HCT116 (cell line): Measurements from ENCODE around the gene RMI2. TPM values are rescaled to one million over a fixed set of nuclear protein-coding genes. Genes with fewer than 3 reads are reported as not detected.

Source experiments
- ATAC-seq: fragments of 200-7000 bp; cut with Tn5 transposase; 2 replicates; pipeline ENCODE4 v1.9.1; 2020; ENCODE audit warnings: mild to moderate bottlenecking, moderate library complexity
- BruUV-seq: library from RNA; stranded (reverse); fragments of 400-500 nt; replicated peaks from 2 replicates; lab custom pipeline; 2021; lab: Mats Ljungman, UMichigan
- CTCF ChIA-PET: fragments of 300-600 bp; sonication (Branson Sonifier 250); formaldehyde crosslinking; loops from one replicate; lab custom pipeline; 2021; ENCODE audit warnings: antibody characterized with exemption; lab: Charles Lee
- POLR2A ChIA-PET: fragments of 300-600, 350-600 bp; sonication (Branson Sonifier 250); formaldehyde crosslinking; loops from one replicate; lab custom pipeline; 2021; ENCODE audit warnings: antibody characterized with exemption; lab: Charles Lee
- RAD21 ChIA-PET, 2 experiments: fragments of 300-600 bp; sonication (Branson Sonifier 250); formaldehyde crosslinking; loops; one replicate each; lab custom pipeline; 2023; ENCODE audit warnings: low total read pairs in 2 of 2; ENCODE audit not compliant: uncharacterized antibody in 2 of 2, unreplicated experiment in 2 of 2, low non-redundant PET in 1 of 2; lab: Charles Lee
- DNase-seq: peaks from one replicate; pipeline ENCODE4 v3.0.0-alpha.2; 2010; ENCODE audit warnings: low read depth, low spot score
- H2AFZ ChIP-seq: fragments of 200-600 bp; shearing (Covaris generic), sonication (generic); 2 replicates; pipeline ENCODE4 v1.6.1; 2017; ENCODE audit warnings: low read depth, mixed run types, mixed read lengths, antibody characterized with exemption, low read length; ENCODE audit not compliant: poor library complexity, severe bottlenecking
- H3K27ac ChIP-seq: 2 replicates; pipeline ENCODE4 v1.5.1; 2012; ENCODE audit warnings: low read depth, low read length
- H3K27me3 ChIP-seq: fragments of 200-600 bp; sonication (generic); 2 replicates; pipeline ENCODE4 v1.6.1; 2016; ENCODE audit warnings: mixed run types, low read length, mixed read lengths; ENCODE audit not compliant: insufficient read depth
- H3K36me3 ChIP-seq, 2 experiments: fragments of 200-500 bp in 1 of 2; fragments of 200-600 bp in 1 of 2; sonication (Bioruptor generic) in 1 of 2; sonication (generic) in 1 of 2; 2 replicates each; pipeline versions ENCODE4 v1.5.1 to v1.6.1; 2014 to 2016; ENCODE audit warnings: low read length in 2 of 2, inconsistent platforms in 1 of 2, mixed read lengths in 1 of 2, mixed run types in 1 of 2; ENCODE audit not compliant: insufficient read depth in 2 of 2, control insufficient read depth in 1 of 2
- H3K4me1 ChIP-seq, 2 experiments: fragments of 200-600 bp in 1 of 2; sonication (generic) in 1 of 2; 2 replicates each; pipeline versions ENCODE4 v1.5.1 to v1.6.1; 2012 to 2017; ENCODE audit warnings: low read length in 2 of 2, inconsistent platforms in 1 of 2, mild to moderate bottlenecking in 1 of 2, mixed read lengths in 1 of 2, mixed run types in 1 of 2, moderate library complexity in 1 of 2; ENCODE audit not compliant: insufficient read depth in 2 of 2, control insufficient read depth in 1 of 2
- H3K4me2 ChIP-seq: fragments of 200-600 bp; sonication (generic); 2 replicates; pipeline ENCODE4 v1.6.1; 2017; ENCODE audit warnings: mixed run types, low read length, mixed read lengths
- H3K4me3 ChIP-seq, 2 experiments: fragments of 200-600 bp in 1 of 2; sonication (generic) in 1 of 2; replicated peaks in 1 of 2; 2 replicates each; pipeline ENCODE4 v1.5.1; 2011 to 2016; ENCODE audit warnings: low read length in 2 of 2, control low read depth in 1 of 2, low read depth in 1 of 2, mild to moderate bottlenecking in 1 of 2, mixed read lengths in 1 of 2, mixed run types in 1 of 2
- H3K79me2 ChIP-seq: fragments of 200-600 bp; sonication (generic); 2 replicates; pipeline ENCODE4 v1.6.1; 2017; ENCODE audit warnings: mild to moderate bottlenecking, mixed run types, low read length, moderate library complexity, mixed read lengths; ENCODE audit not compliant: insufficient read depth
- H3K9ac ChIP-seq: fragments of 200-600 bp; sonication (generic); 2 replicates; pipeline ENCODE4 v1.6.1; 2016; ENCODE audit warnings: low read length, mixed read lengths
- H3K9me2 ChIP-seq: fragments of 200-600 bp; sonication (generic), shearing (Covaris generic); 2 replicates; pipeline ENCODE4 v1.6.1; 2017; ENCODE audit warnings: mixed run types, mild to moderate bottlenecking, moderate library complexity; ENCODE audit not compliant: insufficient read depth
- H3K9me3 ChIP-seq, 2 experiments: fragments of 200-500 bp in 1 of 2; fragments of 200-600 bp in 1 of 2; sonication (Bioruptor generic) in 1 of 2; sonication (generic) in 1 of 2; 2 replicates each; pipeline ENCODE4 v1.6.1; 2014 to 2017; ENCODE audit warnings: low read length in 2 of 2, mixed read lengths in 2 of 2, inconsistent platforms in 1 of 2, low read depth in 1 of 2, mild to moderate bottlenecking in 1 of 2, mixed run types in 1 of 2, moderate library complexity in 1 of 2; ENCODE audit not compliant: control insufficient read depth in 1 of 2, insufficient read depth in 1 of 2
- H4K20me1 ChIP-seq: fragments of 200-600 bp; sonication (generic), shearing (Covaris generic); 2 replicates; pipeline ENCODE4 v1.6.1; 2017; ENCODE audit warnings: mixed run types, mild to moderate bottlenecking, moderate library complexity; ENCODE audit not compliant: insufficient read depth
- ATF3 ChIP-seq: IDR thresholded peaks from 2 replicates; pipeline ENCODE4 v1.6.1; 2012
- CBX3 ChIP-seq: IDR thresholded peaks from 2 replicates; pipeline ENCODE4 v1.6.1; 2012; ENCODE audit warnings: low read depth
- CTCF ChIP-seq, 3 experiments: fragments of 200-600 bp in 1 of 3; sonication (generic) in 1 of 3; IDR thresholded peaks in 2 of 3; conservative IDR thresholded peaks in 1 of 3; 2 replicates each; pipeline ENCODE4 v1.5.1; 2012 to 2017; ENCODE audit warnings: low read depth in 2 of 3, low read length in 2 of 3, antibody characterized with exemption in 1 of 3, borderline replicate concordance in 1 of 3, control low read depth in 1 of 3, mild to moderate bottlenecking in 1 of 3, mixed read lengths in 1 of 3, mixed run types in 1 of 3, moderate library complexity in 1 of 3; ENCODE audit not compliant: insufficient read depth in 1 of 3
- EGR1 ChIP-seq: IDR thresholded peaks from 2 replicates; pipeline ENCODE4 v1.6.1; 2012; ENCODE audit warnings: low read depth
- ELF1 ChIP-seq: IDR thresholded peaks from 2 replicates; pipeline ENCODE4 v1.6.1; 2012; ENCODE audit warnings: low read depth, borderline replicate concordance
- EZH2 ChIP-seq: fragments of 200-600 bp; sonication (generic); IDR thresholded peaks from 2 replicates; pipeline ENCODE4 v1.6.1; 2017; ENCODE audit warnings: antibody characterized with exemption, mixed run types
- FOSL1 ChIP-seq: IDR thresholded peaks from 2 replicates; pipeline ENCODE4 v1.6.1; 2012; ENCODE audit warnings: low read depth
- JUND ChIP-seq: IDR thresholded peaks from 2 replicates; pipeline ENCODE4 v1.6.1; 2012
- MAX ChIP-seq: IDR thresholded peaks from 2 replicates; pipeline ENCODE4 v1.6.1; 2012
- POLR2AphosphoS5 ChIP-seq: IDR thresholded peaks from 2 replicates; pipeline ENCODE4 v1.6.1; 2011; ENCODE audit warnings: mild to moderate bottlenecking, low read depth, low read length, moderate library complexity
- RAD21 ChIP-seq: IDR thresholded peaks from 2 replicates; pipeline ENCODE4 v1.6.1; 2012; ENCODE audit warnings: low read depth, mild to moderate bottlenecking
- SIN3A ChIP-seq: IDR thresholded peaks from 2 replicates; pipeline ENCODE4 v1.6.1; 2012; ENCODE audit warnings: low read depth
- SP1 ChIP-seq: IDR thresholded peaks from 2 replicates; pipeline ENCODE4 v1.6.1; 2012; ENCODE audit warnings: low read depth
- SRF ChIP-seq: IDR thresholded peaks from 2 replicates; pipeline ENCODE4 v1.6.1; 2012; ENCODE audit warnings: low read depth
- YY1 ChIP-seq: IDR thresholded peaks from 2 replicates; pipeline ENCODE4 v1.6.1; 2011; ENCODE audit warnings: low read length, low read depth, moderate library complexity, mild to moderate bottlenecking; ENCODE audit not compliant: insufficient replicate concordance; ENCODE audit errors: extremely low read depth
- ZFX ChIP-seq: fragments of 450-650 bp; IDR thresholded peaks from 2 replicates; pipeline ENCODE4 v1.6.1; 2017
- ZNF274 ChIP-seq: fragments of 200-500 bp; sonication (Bioruptor generic); IDR thresholded peaks from 2 replicates; pipeline ENCODE4 v1.6.1; 2014; ENCODE audit warnings: mild to moderate bottlenecking, low read depth, low read length, inconsistent platforms
- intact Hi-C: fragments of 100-400 bp; cut with micrococcal nuclease; formaldehyde crosslinking; loops from 2 replicates; pipeline ENCODE4 v1.10.0; 2022
- total RNA-seq: library from RNA; stranded (reverse); gene quantifications from one replicate; pipeline ENCODE4 v1.2.1, GENCODE V29; 2021; ENCODE audit not compliant: unreplicated experiment
- TF ChIP-seq, protein P1 (sequence below): IDR thresholded peaks from 2 replicates; pipeline ENCODE4 v1.6.1; 2012; ENCODE audit warnings: low read depth

RMI2 gene
- total RNA-seq, 1 experiment from 2014 or later: 19.9 TPM

DNA sequence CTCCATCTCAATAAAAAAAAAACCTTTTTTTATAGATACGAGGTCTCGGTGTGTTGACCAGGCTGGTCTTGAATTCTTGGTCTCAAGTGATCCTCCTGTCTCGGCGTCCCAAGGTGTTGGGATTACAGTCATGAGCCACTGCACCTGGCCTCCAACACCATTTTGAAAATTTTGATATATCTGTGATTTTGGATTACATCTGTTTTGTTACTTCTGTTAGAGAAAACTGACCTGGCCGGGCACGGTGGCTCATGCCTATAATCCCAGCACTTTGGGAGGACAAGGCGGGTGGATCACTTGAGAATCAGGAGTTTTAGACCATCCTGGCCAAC is 18.6 kb downstream of the RMI2 start (continued):
- TF ChIP-seq, protein P1, sequence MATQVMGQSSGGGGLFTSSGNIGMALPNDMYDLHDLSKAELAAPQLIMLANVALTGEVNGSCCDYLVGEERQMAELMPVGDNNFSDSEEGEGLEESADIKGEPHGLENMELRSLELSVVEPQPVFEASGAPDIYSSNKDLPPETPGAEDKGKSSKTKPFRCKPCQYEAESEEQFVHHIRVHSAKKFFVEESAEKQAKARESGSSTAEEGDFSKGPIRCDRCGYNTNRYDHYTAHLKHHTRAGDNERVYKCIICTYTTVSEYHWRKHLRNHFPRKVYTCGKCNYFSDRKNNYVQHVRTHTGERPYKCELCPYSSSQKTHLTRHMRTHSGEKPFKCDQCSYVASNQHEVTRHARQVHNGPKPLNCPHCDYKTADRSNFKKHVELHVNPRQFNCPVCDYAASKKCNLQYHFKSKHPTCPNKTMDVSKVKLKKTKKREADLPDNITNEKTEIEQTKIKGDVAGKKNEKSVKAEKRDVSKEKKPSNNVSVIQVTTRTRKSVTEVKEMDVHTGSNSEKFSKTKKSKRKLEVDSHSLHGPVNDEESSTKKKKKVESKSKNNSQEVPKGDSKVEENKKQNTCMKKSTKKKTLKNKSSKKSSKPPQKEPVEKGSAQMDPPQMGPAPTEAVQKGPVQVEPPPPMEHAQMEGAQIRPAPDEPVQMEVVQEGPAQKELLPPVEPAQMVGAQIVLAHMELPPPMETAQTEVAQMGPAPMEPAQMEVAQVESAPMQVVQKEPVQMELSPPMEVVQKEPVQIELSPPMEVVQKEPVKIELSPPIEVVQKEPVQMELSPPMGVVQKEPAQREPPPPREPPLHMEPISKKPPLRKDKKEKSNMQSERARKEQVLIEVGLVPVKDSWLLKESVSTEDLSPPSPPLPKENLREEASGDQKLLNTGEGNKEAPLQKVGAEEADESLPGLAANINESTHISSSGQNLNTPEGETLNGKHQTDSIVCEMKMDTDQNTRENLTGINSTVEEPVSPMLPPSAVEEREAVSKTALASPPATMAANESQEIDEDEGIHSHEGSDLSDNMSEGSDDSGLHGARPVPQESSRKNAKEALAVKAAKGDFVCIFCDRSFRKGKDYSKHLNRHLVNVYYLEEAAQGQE: no peak
- TF ChIP-seq, all 23 proteins: peak for 0

DNA sequence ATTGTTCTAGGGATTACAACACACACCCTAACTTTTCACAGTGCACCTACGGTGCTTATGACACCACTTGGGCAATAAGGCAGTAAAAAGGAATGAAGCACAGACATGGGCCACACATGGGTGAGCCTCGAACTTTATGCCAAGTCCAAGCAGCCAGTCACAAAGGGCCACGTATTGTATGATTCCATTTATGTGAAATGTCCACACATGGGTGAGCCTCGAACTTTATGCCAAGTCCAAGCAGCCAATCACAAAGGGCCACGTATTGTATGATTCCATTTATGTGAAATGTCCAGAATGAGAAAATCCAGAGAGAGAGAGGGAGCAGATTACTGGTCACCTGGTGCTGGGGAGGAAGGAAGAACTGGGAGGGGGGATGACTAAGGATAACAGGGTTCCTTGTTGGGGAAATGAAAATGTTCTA is 22.2 kb downstream of the RMI2 start:
- RAD21 ChIA-PET: no interaction called here
- no peak for ATAC-seq
- POLR2A ChIA-PET: no interaction called here
- Histone ChIP-seq H3K79me2 (no peaks in the 10 kb centered on the region), H3K9ac (no peak overlapping the region), H4K20me1 (no peaks in the 10 kb centered on the region), H3K27me3 (no peaks in the 10 kb centered on the region), H3K4me3 (no peak overlapping the region), H3K4me2 (no peak overlapping the region), H3K27ac (no peak overlapping the region), H3K9me2 (no peaks in the 10 kb centered on the region), H3K9me3 (no peaks in the 10 kb centered on the region), H3K36me3 (no peaks in the 10 kb centered on the region), H2AFZ (no peak overlapping the region), H3K4me1 (peaks cover 9 to 29% of the 10 kb centered on the region in 2 experiments; a peak in 3 of 4 replicates)
- DNase-seq: no peak
- intact Hi-C loops: no loop called here
- no TSS peak for BruUV-seq
- CTCF ChIA-PET: interaction anchor here (0.7 kb wide), 1 partner anchor 398 kb away, joined by 3 read pairs; no protein-coding TSS in a partner anchor
- TF ChIP-seq, protein P1: no peak
- no peak for TF ChIP-seq CTCF (IDR thresholded peaks at IDR 0.05 in 2 of 3, conservative IDR thresholded peaks at IDR 0.05 in 1 of 3; ENCODE audit: borderline replicate concordance in 1 of 3, insufficient read depth in 1 of 3, low read depth in 2 of 3, low read length in 2 of 3)
- TF ChIP-seq EZH2: no peak
- TF ChIP-seq RAD21: no peak
- no peak for TF ChIP-seq YY1
- TF ChIP-seq ZNF274: no peak
- no peak for TF ChIP-seq ATF3
- TF ChIP-seq POLR2AphosphoS5: no peak
- no peak for TF ChIP-seq SRF
- no peak for TF ChIP-seq JUND
- no peak for TF ChIP-seq SIN3A
- no peak for TF ChIP-seq MAX
- no peak for TF ChIP-seq SP1
- no peak for TF ChIP-seq ZFX
- no peak for TF ChIP-seq FOSL1
- no peak for TF ChIP-seq EGR1
- TF ChIP-seq CBX3: no peak
- no peak for TF ChIP-seq ELF1
